Germinal center (tissue), 1 donor: ENCODE measurements around the gene NAP1L2.
"Not testable (repeated sequence)": the region's sequence is repeated elsewhere in the genome, so short reads cannot be mapped to it uniquely, and the experiment has no call there.

Source experiments
- DNase-seq: peaks from one replicate; pipeline ENCODE4 v3.0.0; 2012; ENCODE audit warnings: mixed read lengths, low spot score

Gene NAP1L2

DNA sequence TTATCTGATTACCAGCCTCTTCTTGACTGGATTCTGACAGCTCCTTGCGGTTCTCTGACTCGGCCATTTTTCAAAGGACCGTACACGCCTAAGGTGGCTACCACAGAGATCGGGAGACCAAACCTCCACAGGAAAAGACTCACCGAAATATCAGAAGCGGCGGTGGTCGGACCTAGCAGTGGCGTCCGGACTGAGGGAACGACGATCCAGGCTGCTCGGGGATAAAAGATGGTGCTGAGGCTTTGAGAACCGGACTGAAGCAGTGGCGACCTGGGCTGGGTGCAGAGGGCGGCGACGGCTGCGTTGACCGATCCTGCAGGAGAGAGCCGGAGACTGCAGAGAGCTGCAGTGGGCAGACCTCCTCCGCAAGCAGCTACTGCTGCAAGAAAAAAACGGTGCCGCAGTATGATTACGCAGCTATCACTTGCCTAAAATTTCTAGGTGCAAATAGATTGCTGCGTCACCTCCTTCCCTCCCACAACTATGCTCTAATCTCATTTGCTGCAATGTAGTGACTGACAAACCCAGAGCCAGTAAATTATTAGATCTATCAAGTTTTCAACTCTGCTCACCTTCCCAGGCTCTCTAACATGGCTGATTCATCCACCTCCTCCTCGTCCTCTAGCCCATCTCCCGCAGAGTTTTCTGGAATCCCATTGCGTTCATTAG, at the start of gene NAP1L2:
TSS of gene NAP1L2 (minus strand) at position 426 of the 669 bp plus-strand sequence. CDS start at position 67, 359 bp downstream.
- no peak for DNase-seq

GRCh38 chrX:73262991-73263390, 48.3 kb upstream of the NAP1L2 start:
- no peak for DNase-seq

GRCh38 chrX:73239242-73239641, 24.6 kb upstream of the NAP1L2 start:
- DNase-seq: no peak

GRCh38 chrX:73217621-73218020, 3.0 kb upstream of the NAP1L2 start:
- no peak for DNase-seq

DNA sequence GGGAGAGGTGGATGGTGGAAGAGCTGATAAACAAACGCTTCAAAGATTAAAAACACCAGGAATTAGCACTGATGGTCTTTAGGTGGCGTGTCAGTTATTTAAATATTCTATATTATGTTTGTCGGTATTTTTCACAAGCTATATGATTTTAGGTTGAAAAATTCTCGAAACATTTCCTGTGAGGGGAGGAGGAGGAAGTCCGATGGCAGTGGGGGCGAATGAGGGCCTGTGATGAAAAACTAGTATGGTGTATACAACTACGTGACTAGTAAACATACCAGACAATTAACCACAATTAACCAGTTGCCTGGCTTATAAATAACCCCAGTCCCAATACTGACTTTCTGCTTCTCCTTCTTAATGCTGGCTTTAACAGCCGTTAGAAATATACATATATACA, 595 bp upstream of the NAP1L2 start:
- no peak for DNase-seq

- DNase-seq: no peak
These were observed 771 bp downstream of the NAP1L2 start for GRCh38 chrX:73213734-73214425.

DNA sequence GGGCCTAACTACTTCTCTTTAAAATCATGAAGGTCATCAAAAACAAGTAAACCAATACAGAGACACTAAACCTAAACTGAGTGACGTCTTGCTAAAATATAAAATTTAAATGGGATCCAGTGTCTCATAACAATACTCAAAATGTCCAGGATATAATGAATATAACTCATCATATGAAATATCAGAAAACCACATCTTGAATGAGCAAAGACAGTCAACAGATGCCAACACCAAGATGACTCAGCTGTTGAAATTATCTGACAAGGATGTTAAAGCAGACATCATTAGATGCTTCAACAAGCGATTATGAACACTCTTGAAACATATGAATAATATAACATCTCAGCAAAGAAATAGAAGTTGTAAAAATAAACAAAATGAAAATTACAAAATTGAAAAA, 8.3 kb downstream of the NAP1L2 start:
- DNase-seq: no peak

DNA sequence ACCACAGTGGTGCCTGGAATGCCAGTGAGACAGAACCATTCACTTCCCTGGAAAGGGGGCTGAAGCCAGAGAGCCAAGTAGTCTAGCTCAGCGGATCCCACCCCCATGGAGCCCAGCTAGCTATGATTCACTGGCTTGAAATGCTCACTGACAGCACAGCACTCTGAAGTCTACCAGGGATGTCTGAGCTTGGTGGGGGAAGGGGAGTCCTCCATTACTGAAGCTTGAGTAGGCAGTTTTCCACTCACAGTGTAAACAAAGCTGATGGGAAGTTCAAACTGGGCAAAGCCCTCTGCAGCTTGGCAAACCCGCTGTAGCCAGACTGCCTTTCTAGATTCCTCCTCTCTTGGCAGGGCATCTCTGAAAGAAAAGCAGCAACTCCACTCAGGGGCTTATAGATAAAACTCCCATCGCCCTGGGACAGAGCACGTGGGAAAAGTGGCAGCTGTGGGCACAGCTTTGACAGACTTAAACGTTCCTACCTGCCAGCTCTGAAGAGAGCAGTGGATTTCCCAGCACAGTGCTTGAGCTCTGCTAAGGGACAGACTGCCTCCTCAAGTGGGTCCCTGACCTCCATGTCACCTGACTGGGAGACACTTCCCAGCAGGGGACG, 32.0 kb downstream of the NAP1L2 start:
- no peak for DNase-seq

GRCh38 chrX:73168945-73169344, 45.7 kb downstream of the NAP1L2 start:
- not testable (repeated sequence) for DNase-seq
